HepG2 (cell line): ENCODE results near the gene KXD1. TPM values are rescaled to one million over a fixed set of nuclear protein-coding genes. Genes with fewer than 3 reads are reported as not detected.

Source experiments
- HMGXB4 ChIP-seq, 2 experiments: sonication (generic) in 1 of 2; formaldehyde crosslinking in 1 of 2; IDR thresholded peaks; 2 replicates each; pipeline versions ENCODE4 v1.4.0 to v1.6.1; 2018 to 2020; ENCODE audit warnings: missing genetic modification reagents in 2 of 2, borderline replicate concordance in 1 of 2, low read depth in 1 of 2, mild to moderate bottlenecking in 1 of 2, missing biosample characterization in 1 of 2
- KAT2B ChIP-seq: fragments of 150-350 bp; IDR thresholded peaks from 2 replicates; pipeline ENCODE4 v1.6.1; 2014; ENCODE audit warnings: low read depth, low read length, borderline replicate concordance
- KDM5B ChIP-seq: sonication (generic); formaldehyde crosslinking; IDR thresholded peaks from 2 replicates; pipeline ENCODE4 v1.4.0; 2020; ENCODE audit warnings: missing genetic modification reagents, mild to moderate bottlenecking, borderline replicate concordance
- NR2C2 ChIP-seq: sonication (generic); formaldehyde crosslinking; IDR thresholded peaks from 2 replicates; pipeline ENCODE4 v1.4.0; 2020; ENCODE audit warnings: missing genetic modification reagents, mild to moderate bottlenecking, moderate library complexity, borderline replicate concordance
- RBM39 ChIP-seq: fragments of 200-400 bp; formaldehyde crosslinking; IDR thresholded peaks from one replicate; pipeline ENCODE4 v1.6.1; 2018; ENCODE audit warnings: antibody characterized with exemption, mild to moderate bottlenecking, low read depth, low read length; ENCODE audit not compliant: poor library complexity, severe bottlenecking
- SMAD9 ChIP-seq: sonication (generic); formaldehyde crosslinking; IDR thresholded peaks from 2 replicates; pipeline ENCODE4 v1.5.1; 2020; ENCODE audit warnings: mild to moderate bottlenecking, missing genetic modification reagents
- SP1 ChIP-seq, 2 experiments: fragments of 450-650 bp in 1 of 2; sonication (generic) in 1 of 2; formaldehyde crosslinking in 1 of 2; IDR thresholded peaks; 2 replicates each; pipeline versions ENCODE4 v1.4.0 to v1.6.1; 2016 to 2020; ENCODE audit warnings: missing genetic modification reagents in 1 of 2
- SSRP1 ChIP-seq: IDR thresholded peaks from 2 replicates; pipeline ENCODE4 v1.6.1; 2016; ENCODE audit warnings: control low read depth
- TBP ChIP-seq: sonication (generic); formaldehyde crosslinking; IDR thresholded peaks from 2 replicates; pipeline ENCODE4 v1.5.0; 2020; ENCODE audit warnings: missing genetic modification reagents
- ZFX ChIP-seq: sonication (generic); formaldehyde crosslinking; IDR thresholded peaks from 2 replicates; pipeline ENCODE4 v1.4.0; 2020; ENCODE audit warnings: mild to moderate bottlenecking, low read depth, missing genetic modification reagents, moderate library complexity
- ZNF30 ChIP-seq: sonication (generic); formaldehyde crosslinking; IDR thresholded peaks from 2 replicates; pipeline ENCODE4 v1.5.0; 2020; ENCODE audit warnings: mild to moderate bottlenecking, missing genetic modification reagents
- ZNF441 ChIP-seq: sonication (generic); formaldehyde crosslinking; IDR thresholded peaks from 2 replicates; pipeline ENCODE4 v1.7.0; 2021; ENCODE audit warnings: missing genetic modification reagents, borderline replicate concordance
- ZNF746 ChIP-seq: sonication (generic); formaldehyde crosslinking; IDR thresholded peaks from 2 replicates; pipeline ENCODE4 v1.8.0; 2022; ENCODE audit warnings: mild to moderate bottlenecking, missing genetic modification reagents
- ZNF781 ChIP-seq: sonication (generic); formaldehyde crosslinking; IDR thresholded peaks from 2 replicates; pipeline ENCODE4 v1.5.1; 2020; ENCODE audit warnings: borderline replicate concordance, mild to moderate bottlenecking, missing genetic modification reagents; ENCODE audit errors: not compliant biosample characterization
- ZNF878 ChIP-seq: sonication (generic); formaldehyde crosslinking; IDR thresholded peaks from 2 replicates; pipeline ENCODE4 v1.8.1; 2023; ENCODE audit warnings: mild to moderate bottlenecking, missing genetic modification reagents, moderate library complexity
- ZSCAN31 ChIP-seq: sonication (generic); formaldehyde crosslinking; IDR thresholded peaks from 2 replicates; pipeline ENCODE4 v1.5.0; 2020; ENCODE audit warnings: low read depth, mild to moderate bottlenecking, missing genetic modification reagents
- polyA plus RNA-seq, 8 experiments: library from polyadenylated mRNA; depleted of rRNA in 3 of 8; stranded (reverse) in 7 of 8; unstranded in 1 of 8; fragments of >200 nt; fragmentation: Illumina TruSeq in 4 of 8; extraction: Trizol in 4 of 8; gene quantifications; 2 replicates each; pipeline versions ENCODE4 v1.2.1 to v1.2.3, GENCODE V29; 2011 to 2016; ENCODE audit warnings: low read depth in 4 of 8, missing spikeins in 1 of 8, mixed read lengths in 1 of 8; ENCODE audit not compliant: insufficient read depth in 1 of 8
- total RNA-seq, 5 experiments: library from RNA; depleted of rRNA; stranded (reverse); fragments of >200 nt; fragmentation: Illumina TruSeq; extraction: Trizol; gene quantifications; 2 replicates each; pipeline ENCODE4 v1.2.3, GENCODE V29; 2016; ENCODE audit warnings: low read depth in 1 of 5
- TF ChIP-seq, protein P1 (sequence below): sonication (generic); formaldehyde crosslinking; conservative IDR thresholded peaks from 2 replicates; pipeline ENCODE4 v1.8.0; 2022; ENCODE audit warnings: mild to moderate bottlenecking, moderate library complexity, missing genetic modification reagents
- TF ChIP-seq, protein P2 (sequence below): sonication (generic); formaldehyde crosslinking; IDR thresholded peaks from 2 replicates; pipeline ENCODE4 v1.4.0; 2020; ENCODE audit warnings: missing genetic modification reagents
- TF ChIP-seq, protein P3 (sequence below), 2 experiments: sonication (generic) in 1 of 2; formaldehyde crosslinking in 1 of 2; IDR thresholded peaks; 2 replicates each; pipeline versions ENCODE4 v1.5.1 to v1.6.1; 2011 to 2020; ENCODE audit warnings: borderline replicate concordance in 1 of 2, low read depth in 1 of 2, low read length in 1 of 2, mild to moderate bottlenecking in 1 of 2, missing genetic modification reagents in 1 of 2, moderate library complexity in 1 of 2

KXD1 gene
- total and polyA plus RNA-seq, 2 of the 13 experiments (the other 11 are each of a cell fraction or from before 2014, with no cell fraction given) = 44.6 to 143 TPM

DNA sequence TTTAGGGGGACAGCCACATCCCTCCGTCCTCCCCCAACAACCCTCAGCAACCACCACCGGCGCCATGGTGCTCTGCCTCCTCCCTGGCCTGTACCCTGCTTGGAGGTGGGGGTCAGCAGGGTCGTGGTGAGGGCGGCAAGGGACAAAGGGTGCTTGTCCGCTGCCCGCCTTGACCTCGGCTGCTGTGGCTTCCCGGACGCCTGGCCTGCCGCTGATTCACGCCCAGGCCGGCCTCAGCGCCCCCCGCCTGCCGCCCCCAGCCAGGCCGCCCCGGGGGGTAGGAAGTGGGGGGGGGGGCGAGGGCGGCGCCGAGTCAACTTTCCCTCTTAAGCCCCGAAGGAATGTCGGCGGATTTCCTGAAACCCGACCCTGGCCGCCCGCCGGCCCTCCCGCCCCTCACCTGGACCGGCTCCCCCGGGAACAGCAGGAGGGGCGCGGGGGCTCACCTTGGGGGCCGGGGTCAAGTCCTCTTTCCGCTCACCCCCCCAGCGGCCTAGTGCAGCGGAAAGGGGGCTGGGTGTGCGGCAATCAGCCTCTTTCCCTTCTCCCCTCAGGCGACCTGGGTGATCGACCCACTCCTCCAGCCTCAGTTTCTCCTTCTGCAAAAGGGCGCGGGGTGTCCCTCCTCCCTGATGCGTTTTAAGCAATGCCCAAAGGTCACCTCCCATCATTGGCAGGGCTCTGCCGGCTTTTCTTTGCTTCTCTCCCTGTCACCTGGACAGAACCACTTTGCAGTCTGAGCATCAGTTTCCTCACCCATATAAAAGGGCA is 53.1 kb downstream of the KXD1 start (continued):
- TF ChIP-seq, protein P1, sequence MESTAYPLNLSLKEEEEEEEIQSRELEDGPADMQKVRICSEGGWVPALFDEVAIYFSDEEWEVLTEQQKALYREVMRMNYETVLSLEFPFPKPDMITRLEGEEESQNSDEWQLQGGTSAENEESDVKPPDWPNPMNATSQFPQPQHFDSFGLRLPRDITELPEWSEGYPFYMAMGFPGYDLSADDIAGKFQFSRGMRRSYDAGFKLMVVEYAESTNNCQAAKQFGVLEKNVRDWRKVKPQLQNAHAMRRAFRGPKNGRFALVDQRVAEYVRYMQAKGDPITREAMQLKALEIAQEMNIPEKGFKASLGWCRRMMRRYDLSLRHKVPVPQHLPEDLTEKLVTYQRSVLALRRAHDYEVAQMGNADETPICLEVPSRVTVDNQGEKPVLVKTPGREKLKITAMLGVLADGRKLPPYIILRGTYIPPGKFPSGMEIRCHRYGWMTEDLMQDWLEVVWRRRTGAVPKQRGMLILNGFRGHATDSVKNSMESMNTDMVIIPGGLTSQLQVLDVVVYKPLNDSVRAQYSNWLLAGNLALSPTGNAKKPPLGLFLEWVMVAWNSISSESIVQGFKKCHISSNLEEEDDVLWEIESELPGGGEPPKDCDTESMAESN = peak; percentile 62; the same call in 1 of the 2 replicates
- TF ChIP-seq, protein P2, sequence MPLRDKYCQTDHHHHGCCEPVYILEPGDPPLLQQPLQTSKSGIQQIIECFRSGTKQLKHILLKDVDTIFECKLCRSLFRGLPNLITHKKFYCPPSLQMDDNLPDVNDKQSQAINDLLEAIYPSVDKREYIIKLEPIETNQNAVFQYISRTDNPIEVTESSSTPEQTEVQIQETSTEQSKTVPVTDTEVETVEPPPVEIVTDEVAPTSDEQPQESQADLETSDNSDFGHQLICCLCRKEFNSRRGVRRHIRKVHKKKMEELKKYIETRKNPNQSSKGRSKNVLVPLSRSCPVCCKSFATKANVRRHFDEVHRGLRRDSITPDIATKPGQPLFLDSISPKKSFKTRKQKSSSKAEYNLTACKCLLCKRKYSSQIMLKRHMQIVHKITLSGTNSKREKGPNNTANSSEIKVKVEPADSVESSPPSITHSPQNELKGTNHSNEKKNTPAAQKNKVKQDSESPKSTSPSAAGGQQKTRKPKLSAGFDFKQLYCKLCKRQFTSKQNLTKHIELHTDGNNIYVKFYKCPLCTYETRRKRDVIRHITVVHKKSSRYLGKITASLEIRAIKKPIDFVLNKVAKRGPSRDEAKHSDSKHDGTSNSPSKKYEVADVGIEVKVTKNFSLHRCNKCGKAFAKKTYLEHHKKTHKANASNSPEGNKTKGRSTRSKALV (CRISPR knock-in tag) = peak; percentile 63
- no peak for TF ChIP-seq KAT2B
- TF ChIP-seq, protein P3, sequence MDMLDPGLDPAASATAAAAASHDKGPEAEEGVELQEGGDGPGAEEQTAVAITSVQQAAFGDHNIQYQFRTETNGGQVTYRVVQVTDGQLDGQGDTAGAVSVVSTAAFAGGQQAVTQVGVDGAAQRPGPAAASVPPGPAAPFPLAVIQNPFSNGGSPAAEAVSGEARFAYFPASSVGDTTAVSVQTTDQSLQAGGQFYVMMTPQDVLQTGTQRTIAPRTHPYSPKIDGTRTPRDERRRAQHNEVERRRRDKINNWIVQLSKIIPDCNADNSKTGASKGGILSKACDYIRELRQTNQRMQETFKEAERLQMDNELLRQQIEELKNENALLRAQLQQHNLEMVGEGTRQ (IDR thresholded peaks at IDR 0.05; ENCODE audit: low read depth, low read length) = no peak
- TF ChIP-seq, protein P3 (CRISPR knock-in tag; IDR thresholded peaks at IDR 0.05; ENCODE audit: borderline replicate concordance) = no peak
- TF ChIP-seq HMGXB4 (CRISPR knock-in tag; IDR thresholded peaks at IDR 0.05; ENCODE audit: borderline replicate concordance in 1 of 2, low read depth in 1 of 2) = 0 out of 4 replicates have a peak, but pooled peaks have one; percentile 28 to 41
- peak; percentile 22 for TF ChIP-seq RBM39
- TF ChIP-seq NR2C2 (CRISPR knock-in tag) = peak; percentile 82
- no peak for TF ChIP-seq SMAD9 (CRISPR knock-in tag)
- TF ChIP-seq ZNF781 (CRISPR knock-in tag) = peak; percentile 25
- 0 out of 2 replicates have a peak, but pooled peaks have one; percentile 38 for TF ChIP-seq ZSCAN31 (CRISPR knock-in tag)
- TF ChIP-seq SP1 (IDR thresholded peaks at IDR 0.05) = no peak
- TF ChIP-seq SP1 (CRISPR knock-in tag; IDR thresholded peaks at IDR 0.05) = no peak; the same call in 1 of the 2 replicates
- TF ChIP-seq TBP (CRISPR knock-in tag) = no peak
- no peak for TF ChIP-seq ZNF878 (CRISPR knock-in tag)
- TF ChIP-seq ZNF746 (CRISPR knock-in tag) = peak; percentile 98
- no peak for TF ChIP-seq ZNF30
- no peak for TF ChIP-seq ZNF441 (CRISPR knock-in tag)
- TF ChIP-seq KDM5B (CRISPR knock-in tag) = peak; percentile 59; the same call in 1 of the 2 replicates
- peak; percentile 67 for TF ChIP-seq ZFX (CRISPR knock-in tag)
- TF ChIP-seq SSRP1 (CRISPR knock-in tag) = peak; percentile 87; the same call in 1 of the 2 replicates
